AG09319 (cell line): ENCODE data around the gene TRPM2.

Experiments
- DNase-seq: peaks from one replicate; pipeline ENCODE4 v3.0.0-alpha.2; 2010; ENCODE audit warnings: low read depth; ENCODE audit errors: extremely low read depth
- TF ChIP-seq, protein P1 (sequence below): IDR thresholded peaks from 2 replicates; pipeline ENCODE4 v1.5.1; 2011; ENCODE audit warnings: low read depth, mild to moderate bottlenecking, inconsistent platforms, low read length, moderate library complexity

TRPM2 gene

GRCh38 chr21:44317241-44317782 lies 36.1 kb upstream of the TRPM2 start:
- TF ChIP-seq, protein P1, sequence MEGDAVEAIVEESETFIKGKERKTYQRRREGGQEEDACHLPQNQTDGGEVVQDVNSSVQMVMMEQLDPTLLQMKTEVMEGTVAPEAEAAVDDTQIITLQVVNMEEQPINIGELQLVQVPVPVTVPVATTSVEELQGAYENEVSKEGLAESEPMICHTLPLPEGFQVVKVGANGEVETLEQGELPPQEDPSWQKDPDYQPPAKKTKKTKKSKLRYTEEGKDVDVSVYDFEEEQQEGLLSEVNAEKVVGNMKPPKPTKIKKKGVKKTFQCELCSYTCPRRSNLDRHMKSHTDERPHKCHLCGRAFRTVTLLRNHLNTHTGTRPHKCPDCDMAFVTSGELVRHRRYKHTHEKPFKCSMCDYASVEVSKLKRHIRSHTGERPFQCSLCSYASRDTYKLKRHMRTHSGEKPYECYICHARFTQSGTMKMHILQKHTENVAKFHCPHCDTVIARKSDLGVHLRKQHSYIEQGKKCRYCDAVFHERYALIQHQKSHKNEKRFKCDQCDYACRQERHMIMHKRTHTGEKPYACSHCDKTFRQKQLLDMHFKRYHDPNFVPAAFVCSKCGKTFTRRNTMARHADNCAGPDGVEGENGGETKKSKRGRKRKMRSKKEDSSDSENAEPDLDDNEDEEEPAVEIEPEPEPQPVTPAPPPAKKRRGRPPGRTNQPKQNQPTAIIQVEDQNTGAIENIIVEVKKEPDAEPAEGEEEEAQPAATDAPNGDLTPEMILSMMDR: no peak

GRCh38 chr21:44317871-44318270 lies 35.5 kb upstream of the TRPM2 start:
- TF ChIP-seq, protein P1: no peak
- no peak for DNase-seq

More at GRCh38 chr21:44317241-44317782, 36.1 kb upstream of the TRPM2 start:
- DNase-seq: no peak

GRCh38 chr21:44318489-44319285 lies 34.7 kb upstream of the TRPM2 start:
- TF ChIP-seq, protein P1: no peak
- DNase-seq: no peak

GRCh38 chr21:44319407-44320065 lies 33.9 kb upstream of the TRPM2 start:
- DNase-seq: no peak
- TF ChIP-seq, protein P1: no peak

- DNase-seq: no peak
- TF ChIP-seq, protein P1: no peak
Observed at GRCh38 chr21:44320847-44321246, 32.6 kb upstream of the TRPM2 start.

GRCh38 chr21:44321846-44322450 lies 31.5 kb upstream of the TRPM2 start:
- TF ChIP-seq, protein P1: no peak
- no peak for DNase-seq
